Neuronal stem cell (in vitro differentiated cells): ENCODE results near the gene MGST2.

ENCODE experiments used
- DNase-seq: peaks from one replicate; pipeline ENCODE4 v3.0.0-alpha.2; 2013; ENCODE audit warnings: low spot score
- H2AFZ ChIP-seq: one replicate; pipeline ENCODE4 v1.6.1; 2013; ENCODE audit warnings: mild to moderate bottlenecking, low read length, inconsistent platforms
- H2AK5ac ChIP-seq: 2 replicates; pipeline ENCODE4 v1.6.1; 2013; ENCODE audit warnings: low read depth, mild to moderate bottlenecking, inconsistent platforms, low read length, moderate library complexity, mixed read lengths
- H2BK120ac ChIP-seq: 2 replicates; pipeline ENCODE4 v1.6.1; 2013; ENCODE audit warnings: low read depth, mild to moderate bottlenecking, inconsistent platforms, low read length, moderate library complexity, mixed read lengths
- H2BK12ac ChIP-seq: one replicate; pipeline ENCODE4 v1.6.1; 2013; ENCODE audit warnings: low read length, inconsistent platforms
- H2BK15ac ChIP-seq: 2 replicates; pipeline ENCODE4 v1.6.1; 2013; ENCODE audit warnings: mild to moderate bottlenecking, low read length, inconsistent platforms, mixed read lengths
- H2BK5ac ChIP-seq: one replicate; pipeline ENCODE4 v1.6.1; 2013; ENCODE audit warnings: inconsistent platforms, mild to moderate bottlenecking, low read length, moderate library complexity
- H3K14ac ChIP-seq: one replicate; pipeline ENCODE4 v1.6.1; 2013; ENCODE audit warnings: low read length, inconsistent platforms
- H3K18ac ChIP-seq: 2 replicates; pipeline ENCODE4 v1.6.1; 2013; ENCODE audit warnings: low read length, inconsistent platforms
- H3K23ac ChIP-seq: 2 replicates; pipeline ENCODE4 v1.6.1; 2013; ENCODE audit warnings: low read depth, mild to moderate bottlenecking, mixed read lengths, low read length, inconsistent platforms; ENCODE audit not compliant: poor library complexity
- H3K27ac ChIP-seq: replicated peaks from 3 replicates; pipeline ENCODE4 v1.5.1; 2013; ENCODE audit warnings: low read length, inconsistent platforms
- H3K27me3 ChIP-seq, 3 experiments: 2 replicates each; pipeline ENCODE4 v1.6.1; 2013; ENCODE audit warnings: low read length in 3 of 3, mild to moderate bottlenecking in 2 of 3, inconsistent platforms in 1 of 3, low read depth in 1 of 3, mixed read lengths in 1 of 3, moderate library complexity in 1 of 3; ENCODE audit not compliant: control insufficient read depth in 3 of 3, insufficient read depth in 3 of 3
- H3K36me3 ChIP-seq, 2 donors: replicated peaks in 1 of 2; 2 replicates each; pipeline ENCODE4 v1.6.1; 2013; ENCODE audit warnings: low read length in 2 of 2; ENCODE audit not compliant: control insufficient read depth in 2 of 2, insufficient read depth in 2 of 2
- H3K4ac ChIP-seq: 2 replicates; pipeline ENCODE4 v1.6.1; 2013; ENCODE audit warnings: inconsistent platforms, mild to moderate bottlenecking, low read length, moderate library complexity
- H3K4me1 ChIP-seq, 2 donors: 1 replicate in 1 of 2; 2 replicates in 1 of 2; pipeline ENCODE4 v1.6.1; 2013; ENCODE audit warnings: low read length in 2 of 2, low read depth in 1 of 2; ENCODE audit not compliant: control insufficient read depth in 2 of 2, insufficient read depth in 1 of 2
- H3K4me2 ChIP-seq: one replicate; pipeline ENCODE4 v1.6.1; 2013; ENCODE audit warnings: mild to moderate bottlenecking, low read length, inconsistent platforms; ENCODE audit not compliant: insufficient read depth, poor library complexity, severe bottlenecking
- H3K4me3 ChIP-seq, 2 donors: 2 replicates each; pipeline ENCODE4 v1.5.1; 2013; ENCODE audit warnings: low read length in 2 of 2, mild to moderate bottlenecking in 2 of 2, inconsistent platforms in 1 of 2, moderate library complexity in 1 of 2
- H3K79me1 ChIP-seq: one replicate; pipeline ENCODE4 v1.6.1; 2013; ENCODE audit warnings: low read depth, mild to moderate bottlenecking, inconsistent platforms, low read length, moderate library complexity
- H3K9ac ChIP-seq: one replicate; pipeline ENCODE4 v1.6.1; 2013; ENCODE audit warnings: mild to moderate bottlenecking, low read depth, low read length, inconsistent platforms; ENCODE audit not compliant: poor library complexity
- H3K9me3 ChIP-seq, 2 donors: replicated peaks in 1 of 2; 2 replicates each; pipeline versions ENCODE3 to v1.6.1; 2013; ENCODE audit warnings: low read length in 2 of 2, mild to moderate bottlenecking in 2 of 2, inconsistent platforms in 1 of 2, low read depth in 1 of 2, mixed read lengths in 1 of 2, moderate library complexity in 1 of 2; ENCODE audit not compliant: control insufficient read depth in 2 of 2, insufficient read depth in 1 of 2
- H4K8ac ChIP-seq: one replicate; pipeline ENCODE4 v1.6.1; 2013; ENCODE audit warnings: low read depth, mild to moderate bottlenecking, inconsistent platforms, low read length, moderate library complexity
- H4K91ac ChIP-seq: one replicate; pipeline ENCODE4 v1.6.1; 2013; ENCODE audit warnings: low read length, low read depth, mild to moderate bottlenecking, inconsistent platforms; ENCODE audit not compliant: poor library complexity
- WGBS, 2 donors: extraction: QIAGEN DNeasy Blood & Tissue Kit; methylation state at CpG; one replicate each; pipeline ENCODE4 v1.1.7; 2013; ENCODE audit warnings: missing lambda C conversion rate in 2 of 2, mixed read lengths in 1 of 2; ENCODE audit not compliant: insufficient read length in 2 of 2, insufficient replicate concordance in 1 of 2; ENCODE audit errors: extremely low coverage in 2 of 2; 5-methylcytosine and 5-hydroxymethylcytosine counted together

The MGST2 gene

GRCh38 chr4:139728840-139729239 lies 63.2 kb downstream of the MGST2 start:
- Histone ChIP-seq H2BK5ac (no peak overlapping the region), H2BK120ac (no peak overlapping the region), H3K9me3 (no peaks in the 10 kb centered on the region), H3K4me1 (peaks cover 8 to 9% of the 10 kb centered on the region in 2 donors), H4K8ac (no peak overlapping the region), H2AFZ (no peak overlapping the region), H3K18ac (peak overlapping the region; percentile 66), H3K4ac (no peak overlapping the region), H3K27me3 (no peaks in the 10 kb centered on the region), H2AK5ac (no peak overlapping the region), H3K4me3 (no peak overlapping the region), H3K9ac (no peak overlapping the region), H3K27ac (no peak overlapping the region), H3K14ac (no peak overlapping the region), H3K23ac (no peak overlapping the region), H4K91ac (no peak overlapping the region), H3K79me1 (no peaks in the 10 kb centered on the region), H2BK12ac (no peak overlapping the region), H2BK15ac (no peak overlapping the region), H3K4me2 (no peak overlapping the region), H3K36me3 (peaks cover 0 to 8% of the 10 kb centered on the region in 2 donors)
- DNase-seq: no peak
- no CpG with 5 or more reads among the region's 3 CpGs for WGBS, 2 donors

GRCh38 chr4:139732991-139733570 lies 67.5 kb downstream of the MGST2 start:
- H4K8ac ChIP-seq: no peak overlapping the region
- H3K4me2 ChIP-seq: no peak overlapping the region
- H3K36me3 ChIP-seq: peaks cover 0 to 5% of the 10 kb centered on the region in 2 donors
- H2BK15ac ChIP-seq: no peak overlapping the region
- no peak overlapping the region for H2BK5ac ChIP-seq
- no peak overlapping the region for H2BK120ac ChIP-seq
- no peak overlapping the region for H3K9ac ChIP-seq
- no peak overlapping the region for H4K91ac ChIP-seq
- no peak overlapping the region for H2BK12ac ChIP-seq
- H3K9me3 ChIP-seq: no peaks in the 10 kb centered on the region
- H3K27ac ChIP-seq: no peak overlapping the region
- H3K14ac ChIP-seq: no peak overlapping the region
- no CpG with 5 or more reads among the region's 4 CpGs for WGBS, 2 donors
- H2AFZ ChIP-seq: no peak overlapping the region
- no peak overlapping the region for H3K23ac ChIP-seq
- H3K4ac ChIP-seq: no peak overlapping the region
- H3K4me3 ChIP-seq: no peak overlapping the region
- H3K79me1 ChIP-seq: no peaks in the 10 kb centered on the region
- H3K27me3 ChIP-seq: no peaks in the 10 kb centered on the region
- DNase-seq: no peak
- no peak overlapping the region for H2AK5ac ChIP-seq
- H3K4me1 ChIP-seq: peaks cover 24 to 27% of the 10 kb centered on the region in 2 donors
- H3K18ac ChIP-seq: no peak overlapping the region

- Histone ChIP-seq H3K27me3 (no peaks in the 10 kb centered on the region), H3K4ac (no peak overlapping the region), H2AK5ac (no peak overlapping the region), H2AFZ (peak overlapping the region; percentile 81), H3K9ac (peak overlapping the region; percentile 64), H3K23ac (no peak overlapping the region), H3K14ac (no peak overlapping the region), H2BK120ac (no peak overlapping the region), H3K79me1 (no peaks in the 10 kb centered on the region), H3K36me3 (no peaks in the 10 kb centered on the region), H2BK12ac (no peak overlapping the region), H3K4me2 (peak overlapping the region; percentile 58), H3K18ac (no peak overlapping the region), H4K91ac (no peak overlapping the region), H3K9me3 (no peaks in the 10 kb centered on the region), H3K27ac (peak overlapping the region; percentile 68), H3K4me3 (peak overlapping the region in 1 of 2 donors; percentile 33), H4K8ac (no peak overlapping the region), H2BK15ac (no peak overlapping the region), H3K4me1 (peaks cover 26 to 27% of the 10 kb centered on the region in 2 donors), H2BK5ac (no peak overlapping the region)
- WGBS, 2 donors: no CpG with 5 or more reads among the region's 14 CpGs
- DNase-seq: no peak
These were observed 68.7 kb downstream of the MGST2 start for GRCh38 chr4:139734201-139734874.

- DNase-seq: peak; percentile 95
- Histone ChIP-seq H3K9ac (peak overlapping the region; percentile 64), H3K79me1 (no peaks in the 10 kb centered on the region), H3K14ac (no peak overlapping the region), H3K4me2 (peak overlapping the region; percentile 58), H3K27me3 (no peaks in the 10 kb centered on the region), H3K4ac (no peak overlapping the region), H3K9me3 (no peaks in the 10 kb centered on the region), H3K23ac (no peak overlapping the region), H2BK5ac (peak overlapping the region; percentile 46), H2BK12ac (no peak overlapping the region), H2BK120ac (no peak overlapping the region), H2AK5ac (no peak overlapping the region), H3K36me3 (no peaks in the 10 kb centered on the region), H3K18ac (peak overlapping the region; percentile 4), H4K91ac (no peak overlapping the region), H3K4me1 (peaks cover 22 to 24% of the 10 kb centered on the region in 2 donors), H2BK15ac (no peak overlapping the region), H3K27ac (peak overlapping the region; percentile 81), H4K8ac (no peak overlapping the region), H2AFZ (peak overlapping the region; percentile 81), H3K4me3 (peak overlapping the region; percentile 39 to 66)
- WGBS, 2 donors: no CpG with 5 or more reads among the region's 42 CpGs
These were observed 69.3 kb downstream of the MGST2 start for GRCh38 chr4:139734875-139735380.
